DOHH2 (cell line): ENCODE data around the gene PRCD.

Experiments used
- H3F3A ChIP-seq: fragments of 200-600 bp; sonication (generic), shearing (Covaris generic); 2 replicates; pipeline ENCODE4 v1.6.0; 2016; ENCODE audit warnings: antibody characterized with exemption, mild to moderate bottlenecking; ENCODE audit not compliant: control insufficient read depth, insufficient read depth
- H3K27ac ChIP-seq: fragments of 200-600 bp; sonication (generic); 2 replicates; pipeline ENCODE4 v1.5.1; 2014; ENCODE audit warnings: low read depth, mild to moderate bottlenecking, low read length, moderate library complexity
- H3K27me3 ChIP-seq: fragments of 200-600 bp; sonication (generic); 2 replicates; pipeline ENCODE4 v1.6.1; 2014; ENCODE audit warnings: mild to moderate bottlenecking, low read length, mixed read lengths; ENCODE audit not compliant: control insufficient read depth
- H3K36me3 ChIP-seq: fragments of 200-600 bp; sonication (generic); 2 replicates; pipeline ENCODE4 v1.6.1; 2014; ENCODE audit warnings: mild to moderate bottlenecking, low read length, moderate library complexity, mixed read lengths; ENCODE audit not compliant: control insufficient read depth
- H3K4me1 ChIP-seq: fragments of 200-600 bp; sonication (generic); 2 replicates; pipeline ENCODE4 v1.6.1; 2014; ENCODE audit warnings: mild to moderate bottlenecking, low read length, mixed read lengths; ENCODE audit not compliant: control insufficient read depth
- H3K4me2 ChIP-seq: fragments of 200-600 bp; sonication (generic); 2 replicates; pipeline ENCODE4 v1.6.0; 2014; ENCODE audit warnings: mild to moderate bottlenecking, low read length, moderate library complexity
- H3K4me3 ChIP-seq: fragments of 200-600 bp; sonication (generic); 2 replicates; pipeline ENCODE4 v1.5.1; 2014; ENCODE audit warnings: mild to moderate bottlenecking, low read length, mixed read lengths
- H3K79me2 ChIP-seq: fragments of 200-600 bp; sonication (generic); 2 replicates; pipeline ENCODE4 v1.6.1; 2014; ENCODE audit warnings: mild to moderate bottlenecking, low read length, mixed read lengths; ENCODE audit not compliant: control insufficient read depth
- H3K9me2 ChIP-seq: fragments of 200-600 bp; sonication (generic); replicated peaks from 2 replicates; pipeline ENCODE4 v1.6.1; 2014; ENCODE audit warnings: mild to moderate bottlenecking, low read length, mixed read lengths; ENCODE audit not compliant: control insufficient read depth
- H3K9me3 ChIP-seq: fragments of 200-600 bp; sonication (generic); 2 replicates; pipeline ENCODE4 v1.6.1; 2014; ENCODE audit warnings: antibody characterized with exemption, low read length, mixed read lengths; ENCODE audit not compliant: control insufficient read depth, insufficient read depth
- H4K20me1 ChIP-seq: fragments of 200-600 bp; sonication (generic); 2 replicates; pipeline ENCODE4 v1.6.0; 2014; ENCODE audit warnings: low read depth, mild to moderate bottlenecking, antibody characterized with exemption, low read length, moderate library complexity; ENCODE audit not compliant: control insufficient read depth, insufficient read depth
- EZH2phosphoT487 ChIP-seq: fragments of 200-600 bp; sonication (generic); IDR thresholded peaks from 2 replicates; pipeline ENCODE4 v1.6.1; 2017; ENCODE audit warnings: borderline replicate concordance, mild to moderate bottlenecking, antibody characterized with exemption, low read length, moderate library complexity, mixed read lengths
- TF ChIP-seq, protein P1 (sequence below): fragments of 200-600 bp; sonication (generic); IDR thresholded peaks from one replicate; pipeline ENCODE4 v1.5.1; 2014; ENCODE audit warnings: antibody characterized with exemption, mild to moderate bottlenecking, low read depth, low read length; ENCODE audit not compliant: poor library complexity, severe bottlenecking

Gene PRCD

DNA sequence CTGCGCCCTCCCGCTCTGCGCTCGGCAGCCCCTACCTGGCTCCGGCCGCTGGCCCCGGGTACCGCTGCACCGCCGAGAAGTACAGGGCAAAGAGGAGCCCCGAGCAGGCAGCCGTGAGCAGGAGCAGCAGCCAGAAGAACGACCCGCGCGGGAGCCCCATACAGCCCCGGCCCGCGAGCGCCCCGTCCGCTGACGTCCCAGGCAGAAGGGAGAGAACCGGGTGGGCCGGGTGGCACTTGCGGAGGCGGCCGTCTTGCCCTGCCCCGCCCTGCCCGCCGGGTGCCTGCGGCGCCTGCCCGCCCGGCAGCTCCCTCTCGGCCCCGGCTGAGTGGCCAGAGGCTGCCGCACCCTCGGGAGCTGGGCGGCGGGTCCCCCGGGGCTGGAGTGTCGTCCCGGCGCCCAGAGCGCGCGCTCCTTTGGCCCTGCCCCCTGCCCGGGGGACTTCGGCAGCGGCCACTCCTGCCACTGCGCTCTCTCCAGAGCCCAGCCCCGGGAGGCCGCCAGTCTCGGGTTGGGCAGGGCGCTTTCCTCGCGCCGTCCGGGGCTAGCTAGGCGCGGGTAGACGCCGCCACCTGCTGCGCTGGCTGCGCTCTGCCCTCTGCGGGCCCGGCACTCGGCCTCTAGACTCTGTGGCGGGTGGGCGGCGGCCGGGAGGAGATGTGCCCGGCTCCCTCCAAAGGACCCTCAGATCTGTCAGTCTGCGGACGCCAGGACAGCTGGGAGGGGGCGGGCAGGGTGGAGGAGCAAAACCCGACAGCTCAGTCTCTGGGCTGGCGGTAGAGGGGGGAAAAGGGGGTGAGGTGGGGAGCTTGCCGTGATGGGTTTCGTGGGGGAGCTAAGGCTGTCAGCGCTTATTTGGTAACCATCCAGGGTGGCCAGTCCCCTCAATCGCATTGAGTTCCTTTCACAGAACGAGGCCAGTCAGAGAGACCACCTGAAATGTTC lies 46.1 kb downstream of the PRCD start, which contains the start of gene ST6GALNAC2:
TSS of gene ST6GALNAC2 (minus strand) at position 212 of the 945 bp plus-strand sequence. CDS start at position 160, 52 bp downstream.
- Histone ChIP-seq H4K20me1 (no peaks in the 10 kb centered on the region), H3K27me3 (peaks cover 65% of the 10 kb centered on the region), H3K4me2 (peak within 1 kb of the TSS; percentile 24; the same call in 1 of the 2 replicates), H3K79me2 (no peaks in the 10 kb centered on the region), H3K9me3 (no peaks in the 10 kb centered on the region), H3F3A (no peaks in the 10 kb centered on the region), H3K9me2 (no peaks in the 10 kb centered on the region), H3K4me3 (no peak within 1 kb of the TSS), H3K27ac (no peak within 1 kb of the TSS), H3K36me3 (no peaks in the 10 kb centered on the region), H3K4me1 (peaks cover 6% of the 10 kb centered on the region; the same call in 1 of the 2 replicates)
- TF ChIP-seq, protein P1, sequence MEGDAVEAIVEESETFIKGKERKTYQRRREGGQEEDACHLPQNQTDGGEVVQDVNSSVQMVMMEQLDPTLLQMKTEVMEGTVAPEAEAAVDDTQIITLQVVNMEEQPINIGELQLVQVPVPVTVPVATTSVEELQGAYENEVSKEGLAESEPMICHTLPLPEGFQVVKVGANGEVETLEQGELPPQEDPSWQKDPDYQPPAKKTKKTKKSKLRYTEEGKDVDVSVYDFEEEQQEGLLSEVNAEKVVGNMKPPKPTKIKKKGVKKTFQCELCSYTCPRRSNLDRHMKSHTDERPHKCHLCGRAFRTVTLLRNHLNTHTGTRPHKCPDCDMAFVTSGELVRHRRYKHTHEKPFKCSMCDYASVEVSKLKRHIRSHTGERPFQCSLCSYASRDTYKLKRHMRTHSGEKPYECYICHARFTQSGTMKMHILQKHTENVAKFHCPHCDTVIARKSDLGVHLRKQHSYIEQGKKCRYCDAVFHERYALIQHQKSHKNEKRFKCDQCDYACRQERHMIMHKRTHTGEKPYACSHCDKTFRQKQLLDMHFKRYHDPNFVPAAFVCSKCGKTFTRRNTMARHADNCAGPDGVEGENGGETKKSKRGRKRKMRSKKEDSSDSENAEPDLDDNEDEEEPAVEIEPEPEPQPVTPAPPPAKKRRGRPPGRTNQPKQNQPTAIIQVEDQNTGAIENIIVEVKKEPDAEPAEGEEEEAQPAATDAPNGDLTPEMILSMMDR: no peak
- TF ChIP-seq EZH2phosphoT487: peak; percentile 94; the same call in 1 of the 2 replicates

DNA sequence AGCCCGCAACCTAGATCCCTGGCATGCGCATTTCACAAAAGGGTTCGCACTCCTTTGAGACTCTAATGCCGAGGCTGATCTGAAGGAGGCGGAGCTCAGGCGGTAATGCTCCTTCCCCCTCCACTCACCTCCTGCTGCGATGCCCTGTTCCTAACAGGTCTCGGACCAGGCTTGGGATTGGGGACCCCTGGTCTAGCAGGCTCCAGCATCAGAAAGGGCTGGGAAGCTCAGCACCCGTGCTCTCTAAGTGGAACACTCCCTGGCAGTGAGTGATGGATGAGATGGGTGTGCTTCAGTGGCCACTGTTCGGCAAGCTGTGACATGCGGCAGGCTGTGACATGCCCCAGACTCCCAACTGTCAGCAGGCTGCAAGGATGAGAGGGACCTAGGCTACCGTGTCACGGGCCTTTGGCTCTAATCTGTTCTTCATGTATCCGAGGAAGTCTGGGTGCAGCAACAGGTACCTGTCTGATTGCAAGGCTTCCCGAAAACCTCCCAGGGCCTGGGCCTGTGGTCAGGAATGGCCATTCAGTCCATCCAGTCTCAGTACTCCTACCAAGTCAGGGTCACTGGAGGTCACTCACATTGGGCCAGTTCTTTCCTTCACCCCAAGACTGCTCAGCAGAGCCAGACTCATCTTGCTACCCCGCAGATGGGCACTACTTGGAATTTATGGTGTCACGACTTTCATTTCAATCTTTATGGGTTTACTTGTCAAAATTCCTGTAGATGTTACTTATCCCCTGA lies 47.1 kb downstream of the PRCD start:
- Histone ChIP-seq H3K4me2 (no peak overlapping the region), H3K4me1 (peaks cover 6% of the 10 kb centered on the region; the same call in 1 of the 2 replicates), H3F3A (no peaks in the 10 kb centered on the region), H3K79me2 (no peaks in the 10 kb centered on the region), H3K9me3 (no peaks in the 10 kb centered on the region), H3K27me3 (peaks cover 58% of the 10 kb centered on the region), H3K36me3 (no peaks in the 10 kb centered on the region), H3K4me3 (no peak overlapping the region), H3K27ac (no peak overlapping the region), H4K20me1 (no peaks in the 10 kb centered on the region), H3K9me2 (no peaks in the 10 kb centered on the region)
- TF ChIP-seq, protein P1: no peak
- peak; percentile 92 for TF ChIP-seq EZH2phosphoT487

DNA sequence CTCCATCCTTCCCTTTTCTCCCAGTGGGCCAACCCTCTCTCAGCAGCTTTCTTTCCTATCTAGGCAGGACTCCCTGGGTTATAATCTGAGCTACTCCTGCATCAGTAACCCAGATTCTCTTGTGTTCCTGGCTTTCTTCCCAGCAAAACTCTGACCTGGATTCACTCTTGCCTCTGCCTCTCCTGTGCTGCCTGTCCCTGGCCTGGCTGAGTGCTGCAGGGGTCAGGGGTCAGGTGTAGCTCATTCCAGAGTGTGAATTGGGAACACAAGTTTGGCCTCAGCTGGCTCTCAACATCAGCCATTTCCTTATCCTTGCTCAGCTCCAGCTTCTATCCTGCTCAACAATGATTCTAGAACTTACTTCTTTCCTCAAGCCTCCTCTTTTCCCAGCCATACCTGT lies 48.3 kb downstream of the PRCD start:
- peaks cover 6% of the 10 kb centered on the region; the same call in 1 of the 2 replicates for H3K4me1 ChIP-seq
- peaks cover 53% of the 10 kb centered on the region for H3K27me3 ChIP-seq
- no peaks in the 10 kb centered on the region for H3K9me3 ChIP-seq
- no peak overlapping the region for H3K4me2 ChIP-seq
- H3K9me2 ChIP-seq: no peaks in the 10 kb centered on the region
- no peak overlapping the region for H3K4me3 ChIP-seq
- H3F3A ChIP-seq: no peaks in the 10 kb centered on the region
- H3K27ac ChIP-seq: no peak overlapping the region
- no peaks in the 10 kb centered on the region for H4K20me1 ChIP-seq
- no peak for TF ChIP-seq EZH2phosphoT487
- TF ChIP-seq, protein P1: no peak
- no peaks in the 10 kb centered on the region for H3K79me2 ChIP-seq
- H3K36me3 ChIP-seq: no peaks in the 10 kb centered on the region
